HG03469 (cell line): Measurements from ENCODE around the gene UBN1.
A peak's percentile ranks its signal among the peaks of the same experiment; 100 is the strongest.

ENCODE experiments used
- ATAC-seq: cut with Tn5 transposase; IDR thresholded peaks from one replicate; pipeline ENCODE4 v1.9.1; 2021; ENCODE audit warnings: mild to moderate bottlenecking, moderate library complexity, moderate number of reproducible peaks; ENCODE audit not compliant: unreplicated experiment

The UBN1 gene

GRCh38 chr16:4814046-4814445 is 33.2 kb upstream of the UBN1 start:
- no peak for ATAC-seq

- no peak for ATAC-seq
Measured at GRCh38 chr16:4814542-4815173, 32.6 kb upstream of the UBN1 start.

- ATAC-seq = no peak
Measured at GRCh38 chr16:4820652-4821051, 26.6 kb upstream of the UBN1 start.

- no peak for ATAC-seq
Measured at GRCh38 chr16:4825196-4825595, 22.1 kb upstream of the UBN1 start.

- no peak for ATAC-seq
Measured at GRCh38 chr16:4826526-4826925, 20.8 kb upstream of the UBN1 start.

- ATAC-seq = no peak
Measured at GRCh38 chr16:4826980-4827379, 20.3 kb upstream of the UBN1 start.

- no peak for ATAC-seq
Measured at GRCh38 chr16:4828567-4829321, 18.5 kb upstream of the UBN1 start.

- ATAC-seq = no peak
Measured at GRCh38 chr16:4830408-4830807, 16.9 kb upstream of the UBN1 start.

- no peak for ATAC-seq
Measured at GRCh38 chr16:4831616-4832015, 15.7 kb upstream of the UBN1 start.

GRCh38 chr16:4832698-4833343 is 14.5 kb upstream of the UBN1 start:
- ATAC-seq = no peak

GRCh38 chr16:4833584-4833983 is 13.7 kb upstream of the UBN1 start:
- ATAC-seq = no peak

- no peak for ATAC-seq
Measured at GRCh38 chr16:4836727-4837126, 10.6 kb upstream of the UBN1 start.

GRCh38 chr16:4837733-4838501 is 9.4 kb upstream of the UBN1 start:
- no peak for ATAC-seq

- ATAC-seq = no peak
Measured at GRCh38 chr16:4839942-4840341, 7.3 kb upstream of the UBN1 start.

GRCh38 chr16:4840984-4841383 is 6.3 kb upstream of the UBN1 start:
- no peak for ATAC-seq

GRCh38 chr16:4846503-4846900 is 779 bp upstream of the UBN1 start:
- ATAC-seq = peak; percentile 16

- ATAC-seq = peak; percentile 12
Measured at GRCh38 chr16:4847774-4848587, 700 bp downstream of the UBN1 start.

- no peak for ATAC-seq
Measured at GRCh38 chr16:4850211-4850610, 2.9 kb downstream of the UBN1 start.

- ATAC-seq = no peak
Measured at GRCh38 chr16:4852221-4852872, 5.1 kb downstream of the UBN1 start.

- ATAC-seq = no peak
Measured at GRCh38 chr16:4855371-4855770, 8.1 kb downstream of the UBN1 start.
